Fibroblast of upper back skin (primary cell): ENCODE measurements around the gene UCN2.

Experiments used
- DNase-seq: peaks from one replicate; pipeline ENCODE4 v3.0.0-alpha.2; 2013

The UCN2 gene

GRCh38 chr3:48563382-48563918, at the start of gene UCN2:
UCN2 (minus strand) TSS chr3:48563781; CDS start chr3:48563124, 657 bp downstream.
- peak; percentile 55 for DNase-seq

- no peak for DNase-seq
These were observed 48.7 kb upstream of the UCN2 start for GRCh38 chr3:48612309-48612708.

GRCh38 chr3:48609088-48610005, 45.8 kb upstream of the UCN2 start, which contains the start of gene UQCRC1:
UQCRC1 (minus strand) TSS chr3:48609646; CDS start chr3:48609620, 26 bp downstream.
- DNase-seq: peak; percentile 91

GRCh38 chr3:48607519-48607918, 43.9 kb upstream of the UCN2 start:
- DNase-seq: no peak

- DNase-seq: no peak
These were observed 38.0 kb upstream of the UCN2 start for GRCh38 chr3:48601622-48601994.

- no peak for DNase-seq
These were observed 37.4 kb upstream of the UCN2 start for GRCh38 chr3:48600711-48601621.

- no peak for DNase-seq
These were observed 36.1 kb upstream of the UCN2 start for GRCh38 chr3:48599509-48600285.

- no peak for DNase-seq
These were observed 35.5 kb upstream of the UCN2 start for GRCh38 chr3:48599077-48599501.

- peak; percentile 92 for DNase-seq
These were observed 34.9 kb upstream of the UCN2 start for GRCh38 chr3:48598323-48599076.

- no peak for DNase-seq
These were observed 33.8 kb upstream of the UCN2 start for GRCh38 chr3:48597408-48597800.

GRCh38 chr3:48596676-48597407, 33.3 kb upstream of the UCN2 start:
- DNase-seq: no peak

GRCh38 chr3:48596157-48596556, 32.6 kb upstream of the UCN2 start:
- DNase-seq: no peak

- peak; percentile 91 for DNase-seq
These were observed 32.0 kb upstream of the UCN2 start for GRCh38 chr3:48595526-48596121.

GRCh38 chr3:48595075-48595525, 31.5 kb upstream of the UCN2 start, which contains the start of gene COL7A1:
COL7A1 (minus strand) TSS chr3:48595329; CDS start chr3:48595159, 170 bp downstream.
- no peak for DNase-seq

- no peak for DNase-seq
These were observed 31.0 kb upstream of the UCN2 start for GRCh38 chr3:48594417-48595049.

- no peak for DNase-seq
These were observed 29.8 kb upstream of the UCN2 start for GRCh38 chr3:48593337-48593736.

GRCh38 chr3:48592519-48593087, 29.0 kb upstream of the UCN2 start:
- no peak for DNase-seq

- DNase-seq: no peak
These were observed 28.4 kb upstream of the UCN2 start for GRCh38 chr3:48591886-48592518.

GRCh38 chr3:48591436-48591835, 27.9 kb upstream of the UCN2 start:
- no peak for DNase-seq
